ENCODE results near the gene OXCT1. TPM values are rescaled to one million over a fixed set of nuclear protein-coding genes. Genes with fewer than 3 reads are reported as not detected.
A peak's percentile ranks its signal among the peaks of the same experiment; 100 is the strongest.

OXCT1 gene
- total RNA-seq, 1 donor, result 39.4 TPM

GRCh38 chr5:41776435-41776834 is 93.8 kb downstream of the OXCT1 start:
- Histone ChIP-seq H3K4me3 (ENCODE audit: insufficient read depth, low read length) (no peak overlapping the region), H3K4me2 (ENCODE audit: insufficient read depth, low read length) (peak overlapping the region; percentile 38), H3K36me3 (ENCODE audit: insufficient read depth, low read length) (no peaks in the 10 kb centered on the region), H3K27ac (ENCODE audit: low read depth, low read length) (peak overlapping the region; percentile 68), H4K20me1 (ENCODE audit: insufficient read depth, low read length) (no peaks in the 10 kb centered on the region), H3K9me3 (ENCODE audit: low read depth, low read length) (no peaks in the 10 kb centered on the region), H3K27me3 (ENCODE audit: insufficient read depth, low read length) (no peaks in the 10 kb centered on the region), H3K79me2 (ENCODE audit: insufficient read depth, low read length) (no peaks in the 10 kb centered on the region), H2AFZ (ENCODE audit: low read length) (no peak overlapping the region), H3K4me1 (ENCODE audit: insufficient read depth, low read length) (peaks cover 11% of the 10 kb centered on the region)
- TF ChIP-seq CTCF (IDR thresholded peaks at IDR 0.05; ENCODE audit: extremely low read depth, low read depth, low read length), result no peak
- peak; percentile 62 for DNase-seq (ENCODE audit: insufficient read length, low spot score, missing footprints)

- H3K27me3 ChIP-seq (ENCODE audit: insufficient read depth, low read length), result no peaks in the 10 kb centered on the region
- H3K4me3 ChIP-seq (ENCODE audit: insufficient read depth, low read length), result no peak overlapping the region
- no peak overlapping the region for H2AFZ ChIP-seq (ENCODE audit: low read length)
- TF ChIP-seq CTCF (IDR thresholded peaks at IDR 0.05; ENCODE audit: extremely low read depth, low read depth, low read length), result no peak
- H4K20me1 ChIP-seq (ENCODE audit: insufficient read depth, low read length), result no peaks in the 10 kb centered on the region
- H3K79me2 ChIP-seq (ENCODE audit: insufficient read depth, low read length), result no peaks in the 10 kb centered on the region
- peaks cover 11% of the 10 kb centered on the region for H3K4me1 ChIP-seq (ENCODE audit: insufficient read depth, low read length)
- no peaks in the 10 kb centered on the region for H3K9me3 ChIP-seq (ENCODE audit: low read depth, low read length)
- no peaks in the 10 kb centered on the region for H3K36me3 ChIP-seq (ENCODE audit: insufficient read depth, low read length)
- no peak overlapping the region for H3K27ac ChIP-seq (ENCODE audit: low read depth, low read length)
- no peak overlapping the region for H3K4me2 ChIP-seq (ENCODE audit: insufficient read depth, low read length)
- no peak for DNase-seq (ENCODE audit: insufficient read length, low spot score, missing footprints)
These were observed 96.4 kb downstream of the OXCT1 start for GRCh38 chr5:41773799-41774198.

GRCh38 chr5:41772785-41773442 is 97.3 kb downstream of the OXCT1 start:
- Histone ChIP-seq H3K4me2 (ENCODE audit: insufficient read depth, low read length) (no peak overlapping the region), H3K9me3 (ENCODE audit: low read depth, low read length) (no peaks in the 10 kb centered on the region), H2AFZ (ENCODE audit: low read length) (no peak overlapping the region), H3K4me1 (ENCODE audit: insufficient read depth, low read length) (peaks cover 11% of the 10 kb centered on the region), H3K27me3 (ENCODE audit: insufficient read depth, low read length) (no peaks in the 10 kb centered on the region), H3K36me3 (ENCODE audit: insufficient read depth, low read length) (no peaks in the 10 kb centered on the region), H3K4me3 (ENCODE audit: insufficient read depth, low read length) (no peak overlapping the region), H3K27ac (ENCODE audit: low read depth, low read length) (no peak overlapping the region), H4K20me1 (ENCODE audit: insufficient read depth, low read length) (no peaks in the 10 kb centered on the region), H3K79me2 (ENCODE audit: insufficient read depth, low read length) (no peaks in the 10 kb centered on the region)
- TF ChIP-seq CTCF (IDR thresholded peaks at IDR 0.05; ENCODE audit: extremely low read depth, low read depth, low read length), result no peak
- no peak for DNase-seq (ENCODE audit: insufficient read length, low spot score, missing footprints)

- H3K27me3 ChIP-seq (ENCODE audit: insufficient read depth, low read length), result no peaks in the 10 kb centered on the region
- no peaks in the 10 kb centered on the region for H3K79me2 ChIP-seq (ENCODE audit: insufficient read depth, low read length)
- H3K4me3 ChIP-seq (ENCODE audit: insufficient read depth, low read length), result no peak overlapping the region
- H3K4me2 ChIP-seq (ENCODE audit: insufficient read depth, low read length), result no peak overlapping the region
- H2AFZ ChIP-seq (ENCODE audit: low read length), result no peak overlapping the region
- no peak for TF ChIP-seq CTCF (IDR thresholded peaks at IDR 0.05; ENCODE audit: extremely low read depth, low read depth, low read length)
- H3K36me3 ChIP-seq (ENCODE audit: insufficient read depth, low read length), result no peaks in the 10 kb centered on the region
- H3K27ac ChIP-seq (ENCODE audit: low read depth, low read length), result no peak overlapping the region
- no peak for DNase-seq (ENCODE audit: insufficient read length, low spot score, missing footprints)
- H3K4me1 ChIP-seq (ENCODE audit: insufficient read depth, low read length), result peaks cover 11% of the 10 kb centered on the region
- H4K20me1 ChIP-seq (ENCODE audit: insufficient read depth, low read length), result no peaks in the 10 kb centered on the region
- H3K9me3 ChIP-seq (ENCODE audit: low read depth, low read length), result no peaks in the 10 kb centered on the region
These were observed 98.2 kb downstream of the OXCT1 start for GRCh38 chr5:41772056-41772455.

Measured in osteoblast (primary cell).